Effector memory CD4-positive, alpha-beta T cell (primary cell): ENCODE results near the gene LIPM.
"Not testable (repeated sequence)": the region's sequence is repeated elsewhere in the genome, so short reads cannot be mapped to it uniquely, and the experiment has no call there.

Experiments used
- DNase-seq, 3 donors: peaks; one replicate each; pipeline ENCODE4 v3.0.0-alpha.2; 2020
- H3K27ac ChIP-seq: 2 replicates; pipeline ENCODE4 v1.7.0; 2013; ENCODE audit warnings: mild to moderate bottlenecking, low read length, moderate library complexity; ENCODE audit not compliant: insufficient read depth, poor library complexity, severe bottlenecking
- H3K27me3 ChIP-seq: replicated peaks from 2 replicates; pipeline ENCODE4 v1.7.0; 2013; ENCODE audit warnings: mild to moderate bottlenecking, low read length; ENCODE audit not compliant: insufficient read depth, control insufficient read depth, poor library complexity, severe bottlenecking
- H3K36me3 ChIP-seq: 2 replicates; pipeline ENCODE4 v1.7.0; 2013; ENCODE audit warnings: mild to moderate bottlenecking, low read length, moderate library complexity; ENCODE audit not compliant: control insufficient read depth, insufficient read depth
- H3K4me1 ChIP-seq: 2 replicates; pipeline ENCODE4 v1.7.0; 2013; ENCODE audit warnings: low read length, mild to moderate bottlenecking; ENCODE audit not compliant: control insufficient read depth, insufficient read depth, poor library complexity, severe bottlenecking
- H3K4me3 ChIP-seq: 2 replicates; pipeline ENCODE4 v1.7.0; 2013; ENCODE audit warnings: low read length, low read depth, mild to moderate bottlenecking; ENCODE audit not compliant: insufficient read depth, poor library complexity, severe bottlenecking
- H3K9me3 ChIP-seq: 2 replicates; pipeline ENCODE4 v1.7.0; 2013; ENCODE audit warnings: mild to moderate bottlenecking, low read length, moderate library complexity; ENCODE audit not compliant: control insufficient read depth

Gene LIPM

GRCh38 chr10:88835910-88836221 is 33.3 kb downstream of the LIPM start:
- Histone ChIP-seq H3K27ac (no peak overlapping the region), H3K9me3 (no peaks in the 10 kb centered on the region), H3K27me3 (no peaks in the 10 kb centered on the region), H3K4me1 (peaks cover 18% of the 10 kb centered on the region), H3K36me3 (no peaks in the 10 kb centered on the region), H3K4me3 (no peak overlapping the region)
- DNase-seq = no peak

GRCh38 chr10:88837632-88838031 is 35.1 kb downstream of the LIPM start:
- not testable (repeated sequence) for H3K36me3 ChIP-seq, H3K27me3 ChIP-seq, H3K4me3 ChIP-seq, H3K9me3 ChIP-seq, H3K27ac ChIP-seq, DNase-seq, H3K4me1 ChIP-seq

GRCh38 chr10:88838766-88839350 is 36.3 kb downstream of the LIPM start:
- no peak for DNase-seq
- H3K4me1 ChIP-seq = peaks cover under 1% of the 10 kb centered on the region
- no peaks in the 10 kb centered on the region for H3K9me3 ChIP-seq
- no peak overlapping the region for H3K4me3 ChIP-seq
- no peak overlapping the region for H3K27ac ChIP-seq
- H3K36me3 ChIP-seq = no peaks in the 10 kb centered on the region
- no peaks in the 10 kb centered on the region for H3K27me3 ChIP-seq

GRCh38 chr10:88840104-88840503 is 37.6 kb downstream of the LIPM start:
- DNase-seq = no peak

GRCh38 chr10:88840881-88841280 is 38.4 kb downstream of the LIPM start:
- Histone ChIP-seq H3K9me3 (no peaks in the 10 kb centered on the region), H3K36me3 (no peaks in the 10 kb centered on the region), H3K27me3 (no peaks in the 10 kb centered on the region), H3K27ac (no peak overlapping the region), H3K4me3 (no peak overlapping the region), H3K4me1 (no peaks in the 10 kb centered on the region)
- DNase-seq = no peak

More at GRCh38 chr10:88840104-88840503, 37.6 kb downstream of the LIPM start:
- H3K4me1 ChIP-seq = no peaks in the 10 kb centered on the region
- no peak overlapping the region for H3K27ac ChIP-seq
- no peak overlapping the region for H3K4me3 ChIP-seq
- no peaks in the 10 kb centered on the region for H3K27me3 ChIP-seq
- H3K9me3 ChIP-seq = no peaks in the 10 kb centered on the region
- H3K36me3 ChIP-seq = no peaks in the 10 kb centered on the region

- Histone ChIP-seq H3K9me3 (no peaks in the 10 kb centered on the region), H3K36me3 (no peaks in the 10 kb centered on the region), H3K27me3 (no peaks in the 10 kb centered on the region), H3K4me3 (no peak overlapping the region), H3K4me1 (no peaks in the 10 kb centered on the region), H3K27ac (no peak overlapping the region)
- no peak for DNase-seq
Observed at GRCh38 chr10:88841316-88842111, 39.0 kb downstream of the LIPM start.

- Histone ChIP-seq H3K27me3 (no peaks in the 10 kb centered on the region), H3K27ac (no peak overlapping the region), H3K4me1 (no peaks in the 10 kb centered on the region), H3K9me3 (no peaks in the 10 kb centered on the region), H3K4me3 (no peak overlapping the region), H3K36me3 (no peaks in the 10 kb centered on the region)
- no peak for DNase-seq
Observed at GRCh38 chr10:88843171-88843570, 40.6 kb downstream of the LIPM start.

- DNase-seq = no peak
- H3K4me3 ChIP-seq = no peak overlapping the region
- H3K27me3 ChIP-seq = no peaks in the 10 kb centered on the region
- no peaks in the 10 kb centered on the region for H3K36me3 ChIP-seq
- H3K4me1 ChIP-seq = no peaks in the 10 kb centered on the region
- H3K27ac ChIP-seq = no peak overlapping the region
- H3K9me3 ChIP-seq = no peaks in the 10 kb centered on the region
Observed at GRCh38 chr10:88848499-88848898, 46.0 kb downstream of the LIPM start.

GRCh38 chr10:88849234-88849633 is 46.7 kb downstream of the LIPM start:
- H3K9me3 ChIP-seq = no peaks in the 10 kb centered on the region
- H3K4me3 ChIP-seq = no peak overlapping the region

GRCh38 chr10:88850712-88851111 is 48.2 kb downstream of the LIPM start:
- H3K36me3 ChIP-seq = no peaks in the 10 kb centered on the region
- no peak overlapping the region for H3K27ac ChIP-seq
- no peaks in the 10 kb centered on the region for H3K9me3 ChIP-seq
- no peak for DNase-seq
- H3K27me3 ChIP-seq = no peaks in the 10 kb centered on the region
- no peaks in the 10 kb centered on the region for H3K4me1 ChIP-seq
- H3K4me3 ChIP-seq = no peak overlapping the region

More at GRCh38 chr10:88849234-88849633, 46.7 kb downstream of the LIPM start:
- H3K27me3 ChIP-seq = no peaks in the 10 kb centered on the region
- DNase-seq = no peak
- H3K27ac ChIP-seq = no peak overlapping the region
- H3K4me1 ChIP-seq = no peaks in the 10 kb centered on the region
- no peaks in the 10 kb centered on the region for H3K36me3 ChIP-seq
